GM21526 (cell line): ENCODE data around the gene LDB3.

ENCODE experiments used
- ATAC-seq: cut with Tn5 transposase; IDR thresholded peaks from one replicate; pipeline ENCODE4 v1.9.1; 2021; ENCODE audit warnings: moderate library complexity; ENCODE audit not compliant: unreplicated experiment, low FRiP score

The LDB3 gene

DNA sequence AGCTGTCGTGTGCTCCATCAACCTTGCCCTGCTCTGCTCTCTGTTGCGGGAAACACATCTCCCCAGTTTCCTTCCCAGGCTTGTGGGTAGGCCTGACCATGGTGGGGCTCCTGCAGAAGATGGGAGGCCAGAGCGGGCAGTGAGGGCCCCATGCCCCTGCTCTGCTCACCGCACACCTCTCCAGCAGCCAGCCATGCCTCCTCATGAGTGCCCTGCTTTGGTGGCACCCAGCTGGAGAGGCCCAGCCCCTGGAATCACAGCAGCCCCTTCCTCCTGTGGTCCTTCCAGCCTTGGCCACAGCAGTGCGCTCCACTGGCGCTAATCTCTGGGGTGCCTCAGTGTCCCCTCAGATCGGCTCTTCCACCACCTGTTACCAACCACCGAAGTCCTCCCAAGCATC, 18.2 kb upstream of the LDB3 start:
- ATAC-seq, result no peak

GRCh38 chr10:86651021-86651471, 17.3 kb upstream of the LDB3 start:
- no peak for ATAC-seq

GRCh38 chr10:86651631-86652331, 16.5 kb upstream of the LDB3 start:
- ATAC-seq, result no peak

GRCh38 chr10:86652361-86653202, 15.7 kb upstream of the LDB3 start:
- no peak for ATAC-seq

- no peak for ATAC-seq
Measured at GRCh38 chr10:86653379-86653778, 14.9 kb upstream of the LDB3 start.

GRCh38 chr10:86653987-86654386, 14.3 kb upstream of the LDB3 start:
- no peak for ATAC-seq

- no peak for ATAC-seq
Measured at GRCh38 chr10:86654411-86655172, 13.7 kb upstream of the LDB3 start, which contains the start of gene OPN4. Gene OPN4, plus strand, starts transcription at chr10:86654547. Its CDS starts 237 bp downstream, at chr10:86654784.

DNA sequence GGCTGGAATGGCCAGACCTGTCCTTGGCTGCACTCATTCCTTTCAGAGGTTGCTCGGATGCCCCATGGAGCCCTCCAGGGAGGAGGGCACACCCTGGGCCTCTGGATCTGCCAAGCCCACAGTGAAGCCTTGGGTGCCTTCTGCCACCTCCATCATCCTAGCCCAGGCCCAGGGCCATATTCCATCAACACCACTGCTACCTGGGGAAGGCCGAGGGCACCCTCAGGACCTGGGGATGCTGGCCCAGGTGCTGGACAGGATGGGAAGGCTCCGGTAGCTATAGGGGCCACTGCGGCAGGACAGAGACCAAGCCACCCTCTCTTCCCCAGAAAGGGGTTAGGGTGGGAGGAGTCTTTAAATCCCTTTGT, 13.2 kb upstream of the LDB3 start:
- no peak for ATAC-seq

- ATAC-seq, result no peak
Measured at GRCh38 chr10:86655596-86655995, 12.7 kb upstream of the LDB3 start.

DNA sequence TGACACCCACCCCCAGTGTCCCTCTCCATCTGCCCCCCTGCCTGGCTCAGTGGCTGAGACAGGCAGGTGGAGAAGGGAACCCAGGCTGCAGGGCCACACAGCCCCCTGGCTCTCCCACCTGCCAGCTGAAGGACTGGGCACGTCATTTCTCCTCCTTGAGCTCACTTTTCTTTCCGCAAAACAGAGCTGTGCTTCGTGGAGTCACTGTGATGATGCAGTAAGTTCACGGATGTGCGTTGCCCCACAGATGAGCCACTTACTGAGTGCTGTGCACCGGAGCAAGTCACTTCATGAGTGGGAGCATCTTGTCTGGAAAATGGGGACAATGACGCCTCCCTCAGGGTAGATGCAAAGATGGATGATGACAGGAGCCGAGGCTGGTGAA, 11.3 kb upstream of the LDB3 start:
- ATAC-seq, result no peak

DNA sequence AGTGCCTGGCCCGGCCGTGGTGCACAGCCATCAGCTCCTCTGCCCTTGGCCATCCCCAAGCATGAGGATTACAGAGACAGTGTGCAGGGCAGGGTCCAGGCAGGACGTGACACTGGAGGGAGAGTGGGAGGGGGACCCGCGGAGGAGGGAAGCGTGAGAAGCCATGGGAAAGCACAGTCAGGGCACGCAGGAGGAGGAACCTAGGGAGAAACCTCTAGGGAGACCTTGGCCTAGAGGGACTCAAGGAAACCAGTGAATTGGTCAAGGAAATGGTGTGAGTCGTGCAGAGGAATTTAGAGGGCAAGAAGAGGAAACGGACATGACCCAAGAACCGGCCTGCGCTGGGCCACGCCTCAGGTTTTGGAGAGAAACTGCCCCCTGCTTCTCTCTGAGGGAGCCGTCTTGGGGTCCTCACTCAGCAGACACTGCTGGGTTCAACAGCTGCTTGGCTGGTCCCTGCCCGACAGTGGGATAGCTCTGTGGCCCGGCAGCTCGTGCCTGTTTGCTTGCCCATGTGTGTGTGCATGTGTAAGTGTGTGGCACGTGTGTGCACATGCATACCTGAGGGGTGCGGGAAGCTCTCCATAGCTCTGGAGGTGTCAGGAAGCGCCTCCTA, 10.8 kb upstream of the LDB3 start:
- no peak for ATAC-seq

- no peak for ATAC-seq
Measured at GRCh38 chr10:86658261-86658741, 10.0 kb upstream of the LDB3 start.

DNA sequence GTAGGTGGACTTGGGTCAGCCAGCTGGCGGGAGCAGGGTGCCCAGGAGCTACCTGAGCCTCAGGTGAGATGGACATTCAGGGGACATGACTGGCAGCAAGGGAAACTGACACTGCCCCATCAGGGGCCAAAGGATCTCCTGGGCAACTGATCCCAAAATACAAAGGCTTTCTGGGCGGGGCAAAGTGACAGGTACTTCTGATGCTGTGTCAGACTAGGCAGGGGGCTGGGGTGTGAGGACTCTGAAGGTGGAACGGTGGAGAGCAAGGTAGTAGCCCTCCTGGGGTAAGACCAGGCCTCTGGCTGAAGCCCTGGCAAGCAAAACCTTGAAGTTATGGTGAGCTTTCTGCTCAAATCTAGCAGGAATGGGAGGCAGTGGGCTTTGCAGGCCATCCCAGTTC, 9.6 kb upstream of the LDB3 start:
- ATAC-seq, result no peak

DNA sequence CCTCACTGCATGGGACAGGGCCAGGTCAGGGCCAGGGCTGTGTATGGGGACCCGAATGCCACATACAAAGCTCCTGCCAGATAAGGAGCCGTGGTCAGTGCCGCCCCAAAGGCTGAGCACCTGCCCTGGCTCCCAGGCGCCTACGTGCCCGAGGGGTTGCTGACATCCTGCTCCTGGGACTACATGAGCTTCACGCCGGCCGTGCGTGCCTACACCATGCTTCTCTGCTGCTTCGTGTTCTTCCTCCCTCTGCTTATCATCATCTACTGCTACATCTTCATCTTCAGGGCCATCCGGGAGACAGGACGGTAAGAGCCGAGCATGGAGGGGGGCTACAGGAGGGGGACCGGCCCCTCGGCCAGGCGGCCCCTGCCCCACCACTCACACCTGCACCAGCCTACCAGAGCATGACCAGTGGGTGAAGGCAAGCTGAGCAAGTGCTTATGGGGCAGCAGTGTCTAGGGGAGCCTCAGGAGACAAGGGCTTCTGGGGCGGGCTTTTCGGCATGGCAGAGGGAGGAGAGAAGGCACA, 9.1 kb upstream of the LDB3 start:
- ATAC-seq, result no peak

- no peak for ATAC-seq
Measured at GRCh38 chr10:86659721-86660453, 8.4 kb upstream of the LDB3 start.

GRCh38 chr10:86661161-86662025, 6.9 kb upstream of the LDB3 start:
- ATAC-seq, result no peak

DNA sequence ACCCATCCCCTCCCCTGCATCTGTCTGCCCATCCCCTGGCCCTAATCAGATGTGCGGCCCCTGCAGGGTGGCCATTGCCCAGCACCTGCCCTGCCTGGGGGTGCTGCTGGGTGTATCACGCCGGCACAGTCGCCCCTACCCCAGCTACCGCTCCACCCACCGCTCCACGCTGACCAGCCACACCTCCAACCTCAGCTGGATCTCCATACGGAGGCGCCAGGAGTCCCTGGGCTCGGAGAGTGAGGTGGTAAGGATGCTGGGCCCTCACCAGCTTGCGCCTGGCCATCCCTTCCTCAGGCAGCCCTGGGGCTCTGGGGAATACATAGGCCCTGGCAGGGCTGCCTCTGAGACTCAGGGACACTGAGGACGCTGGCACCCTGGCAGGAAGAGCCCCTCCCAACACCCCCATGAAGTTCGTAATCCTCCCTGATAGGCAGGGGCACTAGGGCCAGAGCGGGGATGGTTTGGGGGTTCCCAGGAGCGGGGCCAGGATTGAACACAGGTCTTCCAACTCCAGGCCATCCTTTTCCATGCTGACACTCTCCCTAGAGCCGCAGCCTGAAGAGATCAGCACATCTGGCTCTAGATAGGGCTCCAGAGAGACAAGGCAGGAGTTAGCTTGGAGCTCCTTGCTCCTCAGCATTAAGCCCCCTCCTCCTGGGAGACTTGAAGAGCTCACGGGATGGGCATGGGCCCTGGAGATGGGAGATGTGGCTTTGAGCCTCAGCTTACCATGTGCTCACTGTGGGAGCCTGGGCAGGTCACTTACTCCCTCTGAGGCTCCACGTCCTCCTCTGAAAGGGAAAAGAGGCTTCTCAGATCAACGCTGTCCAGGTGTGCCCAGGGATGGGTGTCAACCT, 5.9 kb upstream of the LDB3 start:
- no peak for ATAC-seq

DNA sequence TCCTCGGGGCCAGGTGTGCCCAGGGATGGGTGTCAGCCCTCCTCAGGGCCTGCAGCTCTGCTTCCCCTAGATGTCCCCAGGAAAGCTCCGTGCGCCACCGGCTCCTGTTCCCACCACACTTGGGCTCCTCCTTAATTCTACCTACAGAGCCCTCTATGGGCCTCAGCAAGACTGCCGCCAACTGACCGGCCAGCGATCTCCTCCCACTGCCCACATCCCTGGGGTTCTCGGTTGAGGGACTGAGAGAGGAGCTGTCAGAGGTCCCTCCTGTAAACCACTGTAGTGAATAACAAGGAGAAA, 5.3 kb upstream of the LDB3 start:
- no peak for ATAC-seq
